Aorta (tissue), 5 donors: Measurements from ENCODE around the gene SLC6A15. TPM values are rescaled to one million over a fixed set of nuclear protein-coding genes. Genes with fewer than 3 reads are reported as not detected.

Experiments used
- ATAC-seq: fragments of 200-7000 bp; cut with Tn5 transposase; one replicate; pipeline ENCODE4 v1.9.1; 2022; ENCODE audit warnings: moderate library complexity; ENCODE audit not compliant: low FRiP score
- DNase-seq, 2 donors: peaks; one replicate each; pipeline ENCODE4 v3.0.0-alpha.2; 2020
- H3K27ac ChIP-seq, 2 donors: one replicate each; pipeline ENCODE4 v1.5.1; 2013; ENCODE audit warnings: low read length in 2 of 2, mild to moderate bottlenecking in 2 of 2, moderate library complexity in 2 of 2, control low read depth in 1 of 2, inconsistent platforms in 1 of 2, low read depth in 1 of 2
- H3K27me3 ChIP-seq, 2 donors: one replicate each; pipeline ENCODE4 v1.6.1; 2013; ENCODE audit warnings: control low read depth in 1 of 2, low read length in 1 of 2, mild to moderate bottlenecking in 1 of 2, moderate library complexity in 1 of 2; ENCODE audit not compliant: insufficient read depth in 2 of 2, control insufficient read depth in 1 of 2
- H3K36me3 ChIP-seq, 2 donors: one replicate each; pipeline ENCODE4 v1.6.1; 2013; ENCODE audit warnings: control low read depth in 1 of 2, low read length in 1 of 2, mild to moderate bottlenecking in 1 of 2; ENCODE audit not compliant: insufficient read depth in 2 of 2, control insufficient read depth in 1 of 2
- H3K4me1 ChIP-seq, 2 donors: one replicate each; pipeline ENCODE4 v1.6.1; 2013; ENCODE audit warnings: low read length in 2 of 2, control low read depth in 1 of 2, mild to moderate bottlenecking in 1 of 2, moderate library complexity in 1 of 2; ENCODE audit not compliant: insufficient read depth in 2 of 2, control insufficient read depth in 1 of 2
- H3K4me3 ChIP-seq, 2 donors: one replicate each; pipeline ENCODE4 v1.5.1; 2013; ENCODE audit warnings: low read length in 2 of 2, control low read depth in 1 of 2, mild to moderate bottlenecking in 1 of 2
- H3K9me3 ChIP-seq: one replicate; pipeline ENCODE4 v1.6.1; 2013; ENCODE audit warnings: mild to moderate bottlenecking, low read length; ENCODE audit not compliant: control insufficient read depth
- WGBS, 2 donors: extraction: QIAGEN DNeasy Blood & Tissue Kit; methylation state at CpG; one replicate each; pipeline ENCODE4 v1.1.7; 2013; 5-methylcytosine and 5-hydroxymethylcytosine counted together
- intact Hi-C, 2 donors: fragments of 100-400 bp; cut with DNase I; formaldehyde crosslinking; loops; one replicate each; pipeline versions ENCODE4 v1.14.2 to v1.15.0; 2022
- long read RNA-seq, 2 donors: library from polyadenylated mRNA; unstranded; transcript quantifications; one replicate each; pipeline ENCODE4 v2.0.0, GENCODE V29; 2020 to 2021
- polyA plus RNA-seq, 2 donors: library from polyadenylated mRNA; stranded (reverse); fragments of 200-250 nt; gene quantifications; one replicate each; pipeline ENCODE4 v1.2.3, GENCODE V29; 2013
- total RNA-seq, 2 donors: library from RNA; stranded (reverse); fragmentation: NEBNext Ultra II Directional; extraction: Animal tissue kit (Norgen Biotek cat#: 25700); gene quantifications; one replicate each; pipeline ENCODE4 v1.2.1, GENCODE V29; 2021
- donor health status: healthy with polysubstance abuse.
- donor health status: Bipolar disorder and iron deficiency.
- donor health status: DM: no; HTN: no; CAD: no.
- donor health status: DM: no; HTN: no; CAD: no.
- donor health status: DM: yes; HTN: yes; CAD: no.

The SLC6A15 gene
- under 1 TPM; 0.15 to 0.55 TPM for total RNA-seq
- polyA plus RNA-seq, result not detected
- long read RNA-seq, donor 1, result 0 reads
- long read RNA-seq, donor 2, result 0 reads

GRCh38 chr12:84912198-84913128 lies at the start of gene SLC6A15:
Gene SLC6A15, minus strand, starts transcription at chr12:84912799. Its CDS starts 20,679 bp downstream, at chr12:84892120.
- no peaks in the 10 kb centered on the region for H3K27me3 ChIP-seq
- no peak within 1 kb of the TSS for H3K4me3 ChIP-seq
- no peak within 1 kb of the TSS for H3K27ac ChIP-seq
- ATAC-seq (peak; percentile 68), DNase-seq (peak in 1 of 2 donors; percentile 82)
- H3K36me3 ChIP-seq, result no peaks in the 10 kb centered on the region
- WGBS, 2 donors, result 1 to 2% methylated on average over 47 to 67 of the region's 67 CpGs
- intact Hi-C loops, result no loop called here
- peaks cover 1% of the 10 kb centered on the region for H3K9me3 ChIP-seq
- H3K4me1 ChIP-seq, result peaks cover 0 to 2% of the 10 kb centered on the region in 2 donors

- WGBS, 2 donors, result 66 to 72% methylated on average over 1 of the region's 1 CpG
- no peak overlapping the region for H3K4me3 ChIP-seq
- no peak for DNase-seq
- no peak for ATAC-seq
- intact Hi-C loops, result no loop called here
- no peaks in the 10 kb centered on the region for H3K4me1 ChIP-seq
- no peak overlapping the region for H3K27ac ChIP-seq
- no peaks in the 10 kb centered on the region for H3K9me3 ChIP-seq
- no peaks in the 10 kb centered on the region for H3K27me3 ChIP-seq
- no peaks in the 10 kb centered on the region for H3K36me3 ChIP-seq
These were observed 48.3 kb upstream of the SLC6A15 start for GRCh38 chr12:84960918-84961317.

GRCh38 chr12:84955298-84955697 lies 42.7 kb upstream of the SLC6A15 start:
- ATAC-seq, result no peak
- no peaks in the 10 kb centered on the region for H3K9me3 ChIP-seq
- H3K27me3 ChIP-seq, result no peaks in the 10 kb centered on the region
- no peaks in the 10 kb centered on the region for H3K4me1 ChIP-seq
- no peak for DNase-seq
- intact Hi-C loops, result no loop called here
- H3K4me3 ChIP-seq, result no peak overlapping the region
- no peak overlapping the region for H3K27ac ChIP-seq
- WGBS, 2 donors, result 63 to 64% methylated on average over 4 of the region's 4 CpGs
- no peaks in the 10 kb centered on the region for H3K36me3 ChIP-seq

GRCh38 chr12:84954415-84954814 lies 41.8 kb upstream of the SLC6A15 start:
- 31 to 44% methylated on average over 1 of the region's 1 CpG for WGBS, 2 donors
- H3K4me1 ChIP-seq, result no peaks in the 10 kb centered on the region
- DNase-seq (no peak), ATAC-seq (no peak)
- no peaks in the 10 kb centered on the region for H3K9me3 ChIP-seq
- H3K36me3 ChIP-seq, result no peaks in the 10 kb centered on the region
- no peak overlapping the region for H3K27ac ChIP-seq
- intact Hi-C loops, result no loop called here
- no peak overlapping the region for H3K4me3 ChIP-seq
- H3K27me3 ChIP-seq, result no peaks in the 10 kb centered on the region

GRCh38 chr12:84950971-84951546 lies 38.5 kb upstream of the SLC6A15 start:
- Histone ChIP-seq H3K4me1 (no peaks in the 10 kb centered on the region), H3K27me3 (peaks cover 0 to 1% of the 10 kb centered on the region in 2 donors), H3K9me3 (no peaks in the 10 kb centered on the region), H3K4me3 (no peak overlapping the region), H3K27ac (no peak overlapping the region), H3K36me3 (no peaks in the 10 kb centered on the region)
- intact Hi-C loops, result no loop called here
- DNase-seq, result no peak
- WGBS, 2 donors, result 72 to 81% methylated on average over 3 of the region's 3 CpGs
- no peak for ATAC-seq

GRCh38 chr12:84946753-84947152 lies 34.2 kb upstream of the SLC6A15 start:
- Histone ChIP-seq H3K27ac (no peak overlapping the region), H3K9me3 (no peaks in the 10 kb centered on the region), H3K36me3 (no peaks in the 10 kb centered on the region), H3K4me3 (no peak overlapping the region), H3K4me1 (no peaks in the 10 kb centered on the region), H3K27me3 (peaks cover 0 to 1% of the 10 kb centered on the region in 2 donors)
- no peak for ATAC-seq
- no peak for DNase-seq
- WGBS, 2 donors, result 43 to 56% methylated on average over 2 of the region's 2 CpGs
- intact Hi-C loops, result no loop called here

- Histone ChIP-seq H3K9me3 (no peaks in the 10 kb centered on the region), H3K36me3 (no peaks in the 10 kb centered on the region), H3K27ac (no peak overlapping the region), H3K4me1 (no peaks in the 10 kb centered on the region), H3K27me3 (no peaks in the 10 kb centered on the region), H3K4me3 (no peak overlapping the region)
- 58 to 67% methylated on average over 3 of the region's 3 CpGs for WGBS, 2 donors
- ATAC-seq, result no peak
- intact Hi-C loops, result no loop called here
- DNase-seq, result no peak
These were observed 24.8 kb upstream of the SLC6A15 start for GRCh38 chr12:84937415-84937814.

GRCh38 chr12:84929501-84929900 lies 16.9 kb upstream of the SLC6A15 start:
- DNase-seq, result no peak
- Histone ChIP-seq H3K4me3 (no peak overlapping the region), H3K27ac (no peak overlapping the region), H3K9me3 (no peaks in the 10 kb centered on the region), H3K27me3 (no peaks in the 10 kb centered on the region), H3K4me1 (no peaks in the 10 kb centered on the region), H3K36me3 (no peaks in the 10 kb centered on the region)
- intact Hi-C loops, result no loop called here
- 87 to 90% methylated on average over 1 of the region's 1 CpG for WGBS, 2 donors
- ATAC-seq, result no peak

- no peak overlapping the region for H3K27ac ChIP-seq
- intact Hi-C loops, result no loop called here
- H3K9me3 ChIP-seq, result no peaks in the 10 kb centered on the region
- H3K36me3 ChIP-seq, result no peaks in the 10 kb centered on the region
- no peaks in the 10 kb centered on the region for H3K27me3 ChIP-seq
- WGBS, 2 donors, result 34 to 37% methylated on average over 2 of the region's 2 CpGs
- H3K4me1 ChIP-seq, result no peaks in the 10 kb centered on the region
- no peak overlapping the region for H3K4me3 ChIP-seq
- no peak for ATAC-seq
- no peak for DNase-seq
These were observed 12.4 kb upstream of the SLC6A15 start for GRCh38 chr12:84924981-84925380.
